ENCODE results near the gene DHX40. TPM values are rescaled to one million over a fixed set of nuclear protein-coding genes. Genes with fewer than 3 reads are reported as not detected.
"Not testable (repeated sequence)": the region's sequence is repeated elsewhere in the genome, so short reads cannot be mapped to it uniquely, and the experiment has no call there.

DHX40 gene
- total RNA-seq, 4 donors from 2014 or later: 21.6 to 51.7 (median 32.6) TPM

- TF ChIP-seq, protein P1, sequence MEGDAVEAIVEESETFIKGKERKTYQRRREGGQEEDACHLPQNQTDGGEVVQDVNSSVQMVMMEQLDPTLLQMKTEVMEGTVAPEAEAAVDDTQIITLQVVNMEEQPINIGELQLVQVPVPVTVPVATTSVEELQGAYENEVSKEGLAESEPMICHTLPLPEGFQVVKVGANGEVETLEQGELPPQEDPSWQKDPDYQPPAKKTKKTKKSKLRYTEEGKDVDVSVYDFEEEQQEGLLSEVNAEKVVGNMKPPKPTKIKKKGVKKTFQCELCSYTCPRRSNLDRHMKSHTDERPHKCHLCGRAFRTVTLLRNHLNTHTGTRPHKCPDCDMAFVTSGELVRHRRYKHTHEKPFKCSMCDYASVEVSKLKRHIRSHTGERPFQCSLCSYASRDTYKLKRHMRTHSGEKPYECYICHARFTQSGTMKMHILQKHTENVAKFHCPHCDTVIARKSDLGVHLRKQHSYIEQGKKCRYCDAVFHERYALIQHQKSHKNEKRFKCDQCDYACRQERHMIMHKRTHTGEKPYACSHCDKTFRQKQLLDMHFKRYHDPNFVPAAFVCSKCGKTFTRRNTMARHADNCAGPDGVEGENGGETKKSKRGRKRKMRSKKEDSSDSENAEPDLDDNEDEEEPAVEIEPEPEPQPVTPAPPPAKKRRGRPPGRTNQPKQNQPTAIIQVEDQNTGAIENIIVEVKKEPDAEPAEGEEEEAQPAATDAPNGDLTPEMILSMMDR (IDR thresholded peaks at IDR 0.05): no peak
- DNase-seq (ENCODE audit: low spot score) (no peak), ATAC-seq (ENCODE audit: low FRiP score) (no peak)
These were observed 27.1 kb upstream of the DHX40 start for GRCh38 chr17:59538195-59538909.

DNA sequence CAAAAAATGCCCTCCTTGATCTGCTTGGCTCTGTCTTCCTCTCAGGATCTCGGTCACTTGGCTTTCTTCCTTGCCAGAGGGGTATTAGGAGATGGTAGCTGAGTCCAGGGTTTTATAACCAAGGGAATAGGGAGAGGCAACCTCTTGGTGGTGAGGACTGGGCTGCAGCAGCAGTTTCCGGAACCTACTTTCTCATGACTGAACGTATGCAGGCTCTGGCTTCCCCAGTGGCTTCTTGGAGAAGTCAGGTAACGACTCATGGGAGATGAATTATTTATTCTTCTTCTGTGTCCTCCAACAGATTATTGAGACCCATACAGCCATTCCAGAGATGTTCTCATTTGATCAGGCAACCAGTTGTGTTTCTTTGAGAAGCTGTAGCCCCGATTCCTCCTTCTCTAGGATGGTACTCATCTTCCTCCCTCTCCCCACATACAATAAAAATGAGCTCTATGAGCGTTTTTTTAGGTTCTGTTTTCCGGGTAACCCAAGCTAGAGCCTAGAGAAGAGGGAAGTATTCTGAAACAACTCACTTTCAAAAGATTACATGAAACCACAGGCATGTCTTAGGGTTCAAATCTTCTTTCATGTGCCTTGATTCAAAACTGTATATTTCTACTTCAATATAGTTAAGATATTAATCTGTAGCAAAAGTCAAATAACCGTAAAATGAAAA lies 22.3 kb upstream of the DHX40 start:
- DNase-seq (ENCODE audit: low spot score) (no peak), ATAC-seq (ENCODE audit: low FRiP score) (no peak)
- TF ChIP-seq, protein P1 (IDR thresholded peaks at IDR 0.05): no peak

GRCh38 chr17:59545942-59546341 lies 19.5 kb upstream of the DHX40 start:
- no peak for DNase-seq (ENCODE audit: low spot score)
- TF ChIP-seq, protein P1 (IDR thresholded peaks at IDR 0.05): no peak
- ATAC-seq (ENCODE audit: low FRiP score): no peak

DNA sequence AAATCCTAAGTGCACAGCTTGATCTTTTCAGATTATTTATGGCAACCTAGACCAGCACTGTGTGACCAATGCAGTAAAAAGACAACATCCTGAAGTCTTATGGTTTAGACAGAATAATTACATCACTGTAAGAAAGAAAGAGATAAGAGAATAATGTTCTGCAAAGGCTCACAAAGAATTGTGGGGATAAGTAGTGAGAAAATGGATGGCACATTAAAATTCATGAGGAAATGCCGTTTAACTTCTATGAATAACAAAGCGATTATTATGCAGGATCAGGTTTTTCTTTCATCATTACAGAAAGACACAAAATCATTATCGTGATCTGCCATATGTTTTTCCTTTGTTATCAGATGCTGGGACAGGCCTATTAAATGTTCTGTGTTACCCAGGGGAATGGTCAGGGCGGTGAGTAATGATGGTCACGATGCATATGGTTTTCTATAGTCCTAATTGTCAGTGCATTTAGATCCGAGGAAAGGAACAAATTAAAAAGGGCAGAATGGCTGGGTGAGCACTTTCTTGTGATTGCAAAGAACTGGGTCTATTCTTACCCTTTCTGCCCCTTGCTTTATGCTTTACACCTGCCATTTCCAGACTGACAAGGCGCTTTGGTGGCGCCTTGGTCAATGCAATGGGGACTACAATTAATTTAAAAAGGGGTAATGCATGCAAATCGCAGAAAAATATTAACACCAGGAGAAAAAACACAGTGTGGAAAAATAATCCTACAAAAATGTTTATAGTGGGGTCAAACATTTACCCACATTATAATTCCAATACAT lies 18.1 kb upstream of the DHX40 start:
- no peak for DNase-seq (ENCODE audit: low spot score)
- TF ChIP-seq, protein P1 (IDR thresholded peaks at IDR 0.05): no peak
- no peak for ATAC-seq (ENCODE audit: low FRiP score)

- DNase-seq (ENCODE audit: low spot score); ATAC-seq (ENCODE audit: low FRiP score): not testable (repeated sequence)
These were observed 16.4 kb upstream of the DHX40 start for GRCh38 chr17:59548985-59549384.

DNA sequence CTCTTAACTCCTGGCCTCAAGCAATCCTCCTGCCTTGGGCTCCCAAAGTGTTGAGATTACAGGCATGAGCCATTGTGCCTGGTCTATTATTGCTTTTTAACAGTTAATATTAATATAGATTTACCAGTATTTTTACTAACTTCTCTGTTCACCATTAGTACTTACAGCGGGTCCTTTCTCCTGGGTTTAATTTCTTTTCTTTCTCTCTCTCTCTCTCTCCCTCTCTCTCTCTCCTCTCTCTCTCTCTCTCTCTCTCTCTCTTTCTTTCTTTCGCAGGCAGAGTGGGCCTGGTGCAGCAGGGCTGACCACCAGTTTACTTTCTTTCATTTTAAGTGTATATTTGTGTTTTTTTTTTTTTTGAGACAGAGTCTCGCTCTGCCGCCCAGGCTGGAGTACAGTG lies 14.7 kb upstream of the DHX40 start:
- no peak for DNase-seq (ENCODE audit: low spot score)
- TF ChIP-seq, protein P1 (IDR thresholded peaks at IDR 0.05): no peak
- no peak for ATAC-seq (ENCODE audit: low FRiP score)

GRCh38 chr17:59558039-59558438 lies 7.4 kb upstream of the DHX40 start:
- ATAC-seq (ENCODE audit: low FRiP score) (no peak), DNase-seq (ENCODE audit: low spot score) (no peak)
- TF ChIP-seq, protein P1 (IDR thresholded peaks at IDR 0.05): no peak
